HG03378 (cell line): ENCODE results near the gene DHPS.
"Not testable (repeated sequence)": the region's sequence is repeated elsewhere in the genome, so short reads cannot be mapped to it uniquely, and the experiment has no call there.

ENCODE experiments used
- ATAC-seq: cut with Tn5 transposase; IDR thresholded peaks from one replicate; pipeline ENCODE4 v1.9.1; 2021; ENCODE audit warnings: mild to moderate bottlenecking, moderate library complexity; ENCODE audit not compliant: unreplicated experiment

DHPS gene

GRCh38 chr19:12681074-12681987, at the start of gene DHPS:
Gene DHPS (minus strand): TSS chr19:12681880. CDS start chr19:12681766, 114 bp downstream.
- peak; percentile 63 for ATAC-seq

- ATAC-seq, result no peak
Measured at GRCh38 chr19:12731337-12731736, 49.7 kb upstream of the DHPS start.

GRCh38 chr19:12730064-12730463, 48.4 kb upstream of the DHPS start:
- ATAC-seq, result no peak

GRCh38 chr19:12727745-12728433, 46.2 kb upstream of the DHPS start:
- no peak for ATAC-seq

- no peak for ATAC-seq
Measured at GRCh38 chr19:12726988-12727316, 45.3 kb upstream of the DHPS start.

GRCh38 chr19:12725612-12726011, 43.9 kb upstream of the DHPS start:
- ATAC-seq, result not testable (repeated sequence)

GRCh38 chr19:12723641-12724426, 42.2 kb upstream of the DHPS start, which contains the start of gene TNPO2:
Gene TNPO2 (minus strand): TSS chr19:12723932. CDS start chr19:12720977, 2,955 bp downstream.
- no peak for ATAC-seq

GRCh38 chr19:12723381-12723640, 41.6 kb upstream of the DHPS start:
- no peak for ATAC-seq

GRCh38 chr19:12722566-12723380, 41.1 kb upstream of the DHPS start:
- ATAC-seq, result peak; percentile 82

- no peak for ATAC-seq
Measured at GRCh38 chr19:12721656-12722565, 40.2 kb upstream of the DHPS start.

GRCh38 chr19:12720851-12721655, 39.4 kb upstream of the DHPS start:
- ATAC-seq, result no peak

- no peak for ATAC-seq
Measured at GRCh38 chr19:12720296-12720695, 38.6 kb upstream of the DHPS start.

GRCh38 chr19:12715929-12716328, 34.2 kb upstream of the DHPS start:
- ATAC-seq, result no peak

- no peak for ATAC-seq
Measured at GRCh38 chr19:12715102-12715501, 33.4 kb upstream of the DHPS start.

GRCh38 chr19:12713304-12713703, 31.6 kb upstream of the DHPS start:
- ATAC-seq, result not testable (repeated sequence)

- not testable (repeated sequence) for ATAC-seq
Measured at GRCh38 chr19:12712077-12712476, 30.4 kb upstream of the DHPS start.

- ATAC-seq, result no peak
Measured at GRCh38 chr19:12711187-12711586, 29.5 kb upstream of the DHPS start.

- no peak for ATAC-seq
Measured at GRCh38 chr19:12708641-12709040, 27.0 kb upstream of the DHPS start.

GRCh38 chr19:12706332-12706718, 24.6 kb upstream of the DHPS start:
- no peak for ATAC-seq
